ENCODE data around the gene POU2AF3.

DNA sequence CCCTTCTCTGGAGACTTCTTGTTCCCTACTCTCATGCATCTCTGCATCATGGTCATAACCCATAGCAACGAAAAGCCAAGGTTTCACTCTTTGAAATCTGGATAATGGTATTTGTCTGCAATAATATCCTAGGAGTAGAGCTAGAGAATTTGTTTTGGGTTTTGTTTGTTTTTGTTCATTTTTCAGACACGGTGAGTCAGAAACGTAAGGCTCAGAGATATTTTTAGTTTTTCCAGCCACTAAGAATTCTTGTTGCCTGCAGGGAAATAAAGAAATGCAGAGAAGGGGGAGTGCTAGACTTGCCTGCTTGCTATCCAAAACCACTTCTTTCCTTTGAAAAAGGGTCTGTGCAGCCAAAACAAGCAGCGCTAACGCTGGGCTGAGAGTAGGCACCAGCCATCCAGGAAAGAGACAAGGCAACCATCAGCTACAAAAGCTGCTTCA, 26.0 kb downstream of the POU2AF3 start:
- TF ChIP-seq, protein P1, sequence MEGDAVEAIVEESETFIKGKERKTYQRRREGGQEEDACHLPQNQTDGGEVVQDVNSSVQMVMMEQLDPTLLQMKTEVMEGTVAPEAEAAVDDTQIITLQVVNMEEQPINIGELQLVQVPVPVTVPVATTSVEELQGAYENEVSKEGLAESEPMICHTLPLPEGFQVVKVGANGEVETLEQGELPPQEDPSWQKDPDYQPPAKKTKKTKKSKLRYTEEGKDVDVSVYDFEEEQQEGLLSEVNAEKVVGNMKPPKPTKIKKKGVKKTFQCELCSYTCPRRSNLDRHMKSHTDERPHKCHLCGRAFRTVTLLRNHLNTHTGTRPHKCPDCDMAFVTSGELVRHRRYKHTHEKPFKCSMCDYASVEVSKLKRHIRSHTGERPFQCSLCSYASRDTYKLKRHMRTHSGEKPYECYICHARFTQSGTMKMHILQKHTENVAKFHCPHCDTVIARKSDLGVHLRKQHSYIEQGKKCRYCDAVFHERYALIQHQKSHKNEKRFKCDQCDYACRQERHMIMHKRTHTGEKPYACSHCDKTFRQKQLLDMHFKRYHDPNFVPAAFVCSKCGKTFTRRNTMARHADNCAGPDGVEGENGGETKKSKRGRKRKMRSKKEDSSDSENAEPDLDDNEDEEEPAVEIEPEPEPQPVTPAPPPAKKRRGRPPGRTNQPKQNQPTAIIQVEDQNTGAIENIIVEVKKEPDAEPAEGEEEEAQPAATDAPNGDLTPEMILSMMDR (conservative IDR thresholded peaks at IDR 0.05), result no peak
- no peak for TF ChIP-seq EZH2 (IDR thresholded peaks at IDR 0.05; ENCODE audit: low read depth)
